T-helper 9 cell (primary cell): ENCODE measurements around the gene ARL6IP4.
"Not testable (repeated sequence)": the region's sequence is repeated elsewhere in the genome, so short reads cannot be mapped to it uniquely, and the experiment has no call there.

Experiments used
- DNase-seq: peaks from one replicate; pipeline ENCODE4 v3.0.0-alpha.2; 2020

ARL6IP4 gene

GRCh38 chr12:123013185-123014095, 33.0 kb downstream of the ARL6IP4 start:
- no peak for DNase-seq

GRCh38 chr12:123014473-123014872, 34.0 kb downstream of the ARL6IP4 start:
- DNase-seq, result not testable (repeated sequence)

GRCh38 chr12:123017753-123018152, 37.3 kb downstream of the ARL6IP4 start:
- DNase-seq, result no peak

GRCh38 chr12:123019841-123020138, 39.3 kb downstream of the ARL6IP4 start:
- no peak for DNase-seq

GRCh38 chr12:123021688-123022604, 41.5 kb downstream of the ARL6IP4 start:
- DNase-seq, result no peak

GRCh38 chr12:123022846-123023245, 42.4 kb downstream of the ARL6IP4 start:
- no peak for DNase-seq

- DNase-seq, result no peak
Measured at GRCh38 chr12:123024819-123025391, 44.4 kb downstream of the ARL6IP4 start.

- DNase-seq, result no peak
Measured at GRCh38 chr12:123026094-123026853, 45.8 kb downstream of the ARL6IP4 start.

GRCh38 chr12:123027726-123028445, 47.4 kb downstream of the ARL6IP4 start:
- no peak for DNase-seq

- no peak for DNase-seq
Measured at GRCh38 chr12:123028475-123028874, 48.0 kb downstream of the ARL6IP4 start.

- DNase-seq, result no peak
Measured at GRCh38 chr12:123029550-123029949, 49.1 kb downstream of the ARL6IP4 start.

GRCh38 chr12:123030686-123031085, 50.2 kb downstream of the ARL6IP4 start:
- no peak for DNase-seq

GRCh38 chr12:123031171-123031845, 50.8 kb downstream of the ARL6IP4 start:
- DNase-seq, result no peak
